ENCODE measurements around the gene NUDT16L1.

Gene NUDT16L1

GRCh38 chr16:4700997-4701743, 7.8 kb downstream of the NUDT16L1 start:
- TF ChIP-seq OSR1 (CRISPR knock-in tag; IDR thresholded peaks at IDR 0.05), result no peak
- TF ChIP-seq ZNF565 (CRISPR knock-in tag; conservative IDR thresholded peaks at IDR 0.05; ENCODE audit: low read depth), result no peak
- TF ChIP-seq ISL1 (CRISPR knock-in tag; IDR thresholded peaks at IDR 0.05), result no peak
- TF ChIP-seq, protein P1, sequence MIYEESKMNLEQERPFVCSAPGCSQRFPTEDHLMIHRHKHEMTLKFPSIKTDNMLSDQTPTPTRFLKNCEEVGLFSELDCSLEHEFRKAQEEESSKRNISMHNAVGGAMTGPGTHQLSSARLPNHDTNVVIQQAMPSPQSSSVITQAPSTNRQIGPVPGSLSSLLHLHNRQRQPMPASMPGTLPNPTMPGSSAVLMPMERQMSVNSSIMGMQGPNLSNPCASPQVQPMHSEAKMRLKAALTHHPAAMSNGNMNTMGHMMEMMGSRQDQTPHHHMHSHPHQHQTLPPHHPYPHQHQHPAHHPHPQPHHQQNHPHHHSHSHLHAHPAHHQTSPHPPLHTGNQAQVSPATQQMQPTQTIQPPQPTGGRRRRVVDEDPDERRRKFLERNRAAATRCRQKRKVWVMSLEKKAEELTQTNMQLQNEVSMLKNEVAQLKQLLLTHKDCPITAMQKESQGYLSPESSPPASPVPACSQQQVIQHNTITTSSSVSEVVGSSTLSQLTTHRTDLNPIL (CRISPR knock-in tag; IDR thresholded peaks at IDR 0.05; ENCODE audit: low read depth), result no peak
- no peak for TF ChIP-seq ESRRG (CRISPR knock-in tag; IDR thresholded peaks at IDR 0.05)
- TF ChIP-seq BACH2 (CRISPR knock-in tag; IDR thresholded peaks at IDR 0.05; ENCODE audit: borderline replicate concordance), result no peak
- TF ChIP-seq PPARA (CRISPR knock-in tag; IDR thresholded peaks at IDR 0.05; ENCODE audit: borderline replicate concordance), result no peak
- TF ChIP-seq GLIS3 (CRISPR knock-in tag; IDR thresholded peaks at IDR 0.05), result no peak
- no peak for TF ChIP-seq TOX (CRISPR knock-in tag; IDR thresholded peaks at IDR 0.05; ENCODE audit: borderline replicate concordance)
- ATAC-seq, result no peak

DNA sequence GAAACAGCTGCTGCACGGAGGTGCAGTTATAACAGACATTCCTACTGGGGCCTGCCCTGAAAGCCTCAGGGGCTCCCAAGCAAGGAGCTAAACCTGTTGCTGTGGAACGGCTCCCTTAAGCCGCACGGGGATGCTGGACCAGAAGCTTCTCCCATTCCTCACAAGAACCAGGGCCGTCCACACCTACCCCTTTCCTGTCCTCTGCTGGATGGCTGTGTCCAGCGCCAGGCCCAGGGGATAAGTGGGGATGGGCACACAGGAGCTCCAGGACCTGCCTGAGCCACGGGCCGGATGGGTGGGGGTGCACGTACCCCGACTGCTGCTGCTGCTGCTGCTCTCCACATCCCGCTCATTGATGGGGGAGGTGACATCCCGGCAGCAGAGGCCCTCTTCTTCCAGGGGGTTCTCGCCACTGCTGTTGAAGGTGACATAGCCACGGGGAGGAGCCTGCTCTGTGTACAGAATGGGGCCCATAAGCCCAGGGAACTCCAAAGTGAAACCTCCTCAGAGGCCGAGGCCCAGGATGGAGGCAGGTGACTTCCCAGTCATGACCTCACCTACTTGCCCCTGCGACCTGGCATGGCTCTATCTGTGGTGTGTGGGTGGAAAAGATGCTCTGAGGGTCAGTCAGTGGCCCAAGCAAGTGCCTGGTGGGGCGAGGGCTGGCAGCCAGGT, 8.6 kb downstream of the NUDT16L1 start:
- ATAC-seq, result no peak
- TF ChIP-seq ARNTL (CRISPR knock-in tag; IDR thresholded peaks at IDR 0.05; ENCODE audit: borderline replicate concordance, low read depth) (no peak), OSR1 (CRISPR knock-in tag; IDR thresholded peaks at IDR 0.05) (no peak)

DNA sequence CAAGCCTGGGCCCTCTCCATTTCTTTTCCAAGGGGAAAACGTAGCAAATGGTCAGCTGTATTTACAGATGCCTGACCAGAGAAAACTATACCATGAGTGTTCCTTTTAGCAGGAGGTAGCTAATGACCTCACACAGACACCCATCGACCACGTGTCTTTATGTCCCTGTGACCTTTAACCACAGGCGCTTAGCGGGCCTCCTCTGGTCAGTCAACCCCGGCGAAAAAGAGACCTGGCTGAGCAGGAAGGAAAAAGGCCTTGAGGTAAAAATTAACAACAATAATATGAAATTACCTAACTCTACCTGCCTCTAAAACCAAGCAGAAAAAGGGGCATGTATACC, 9.1 kb downstream of the NUDT16L1 start:
- TF ChIP-seq ZNF565 (CRISPR knock-in tag; conservative IDR thresholded peaks at IDR 0.05; ENCODE audit: low read depth) (no peak), ZFP3 (CRISPR knock-in tag; IDR thresholded peaks at IDR 0.05) (no peak), OSR1 (CRISPR knock-in tag; IDR thresholded peaks at IDR 0.05) (no peak), TSHZ2 (CRISPR knock-in tag; IDR thresholded peaks at IDR 0.05) (no peak), ZNF8 (CRISPR knock-in tag; IDR thresholded peaks at IDR 0.05) (no peak), ARNTL (CRISPR knock-in tag; IDR thresholded peaks at IDR 0.05; ENCODE audit: borderline replicate concordance, low read depth) (no peak), PATZ1 (CRISPR knock-in tag; IDR thresholded peaks at IDR 0.05; ENCODE audit: borderline replicate concordance) (no peak), GLIS3 (CRISPR knock-in tag; IDR thresholded peaks at IDR 0.05) (no peak), RARB (CRISPR knock-in tag; IDR thresholded peaks at IDR 0.05) (no peak), CSDC2 (CRISPR knock-in tag; IDR thresholded peaks at IDR 0.05) (no peak), PPARA (CRISPR knock-in tag; IDR thresholded peaks at IDR 0.05; ENCODE audit: borderline replicate concordance) (no peak), ZC3H10 (CRISPR knock-in tag; IDR thresholded peaks at IDR 0.05) (no peak)
- TF ChIP-seq, protein P2, sequence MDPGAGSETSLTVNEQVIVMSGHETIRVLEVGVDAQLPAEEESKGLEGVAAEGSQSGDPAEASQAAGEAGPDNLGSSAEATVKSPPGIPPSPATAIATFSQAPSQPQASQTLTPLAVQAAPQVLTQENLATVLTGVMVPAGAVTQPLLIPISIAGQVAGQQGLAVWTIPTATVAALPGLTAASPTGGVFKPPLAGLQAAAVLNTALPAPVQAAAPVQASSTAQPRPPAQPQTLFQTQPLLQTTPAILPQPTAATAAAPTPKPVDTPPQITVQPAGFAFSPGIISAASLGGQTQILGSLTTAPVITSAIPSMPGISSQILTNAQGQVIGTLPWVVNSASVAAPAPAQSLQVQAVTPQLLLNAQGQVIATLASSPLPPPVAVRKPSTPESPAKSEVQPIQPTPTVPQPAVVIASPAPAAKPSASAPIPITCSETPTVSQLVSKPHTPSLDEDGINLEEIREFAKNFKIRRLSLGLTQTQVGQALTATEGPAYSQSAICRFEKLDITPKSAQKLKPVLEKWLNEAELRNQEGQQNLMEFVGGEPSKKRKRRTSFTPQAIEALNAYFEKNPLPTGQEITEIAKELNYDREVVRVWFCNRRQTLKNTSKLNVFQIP (CRISPR knock-in tag; IDR thresholded peaks at IDR 0.05; ENCODE audit: borderline replicate concordance, low read depth), result no peak
- ATAC-seq, result no peak

- TF ChIP-seq PATZ1 (CRISPR knock-in tag; IDR thresholded peaks at IDR 0.05; ENCODE audit: borderline replicate concordance), result no peak
- TF ChIP-seq ZFP3 (CRISPR knock-in tag; IDR thresholded peaks at IDR 0.05), result no peak
- TF ChIP-seq TSHZ2 (CRISPR knock-in tag; IDR thresholded peaks at IDR 0.05), result no peak
- no peak for TF ChIP-seq TCF4 (CRISPR knock-in tag; IDR thresholded peaks at IDR 0.05; ENCODE audit: borderline replicate concordance)
- no peak for TF ChIP-seq RARB (CRISPR knock-in tag; IDR thresholded peaks at IDR 0.05)
- ATAC-seq, result no peak
These were observed 10.5 kb downstream of the NUDT16L1 start for GRCh38 chr16:4703906-4704305.

Data from SK-N-SH treated with all-trans-retinoic acid at 6 μM for 48 hours (cell line).